A549 treated with AZD9567 at 1 μM for 4 hours (cell line): Measurements from ENCODE around the gene IL12RB2. TPM values are rescaled to one million over a fixed set of nuclear protein-coding genes. Genes with fewer than 3 reads are reported as not detected.

ENCODE experiments used
- total RNA-seq: library from RNA; stranded (reverse); fragments of 200-300 nt; extraction: Qiagen RNA extraction; gene quantifications from 5 replicates; pipeline ENCODE4 v1.2.3, GENCODE V29; 2022; ENCODE audit not compliant: insufficient read depth

Gene IL12RB2, protein sequence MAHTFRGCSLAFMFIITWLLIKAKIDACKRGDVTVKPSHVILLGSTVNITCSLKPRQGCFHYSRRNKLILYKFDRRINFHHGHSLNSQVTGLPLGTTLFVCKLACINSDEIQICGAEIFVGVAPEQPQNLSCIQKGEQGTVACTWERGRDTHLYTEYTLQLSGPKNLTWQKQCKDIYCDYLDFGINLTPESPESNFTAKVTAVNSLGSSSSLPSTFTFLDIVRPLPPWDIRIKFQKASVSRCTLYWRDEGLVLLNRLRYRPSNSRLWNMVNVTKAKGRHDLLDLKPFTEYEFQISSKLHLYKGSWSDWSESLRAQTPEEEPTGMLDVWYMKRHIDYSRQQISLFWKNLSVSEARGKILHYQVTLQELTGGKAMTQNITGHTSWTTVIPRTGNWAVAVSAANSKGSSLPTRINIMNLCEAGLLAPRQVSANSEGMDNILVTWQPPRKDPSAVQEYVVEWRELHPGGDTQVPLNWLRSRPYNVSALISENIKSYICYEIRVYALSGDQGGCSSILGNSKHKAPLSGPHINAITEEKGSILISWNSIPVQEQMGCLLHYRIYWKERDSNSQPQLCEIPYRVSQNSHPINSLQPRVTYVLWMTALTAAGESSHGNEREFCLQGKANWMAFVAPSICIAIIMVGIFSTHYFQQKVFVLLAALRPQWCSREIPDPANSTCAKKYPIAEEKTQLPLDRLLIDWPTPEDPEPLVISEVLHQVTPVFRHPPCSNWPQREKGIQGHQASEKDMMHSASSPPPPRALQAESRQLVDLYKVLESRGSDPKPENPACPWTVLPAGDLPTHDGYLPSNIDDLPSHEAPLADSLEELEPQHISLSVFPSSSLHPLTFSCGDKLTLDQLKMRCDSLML
- 0.05 to 0.13 TPM (median 0.09 TPM) in 3 of 5 replicates, not detected in the others for total RNA-seq

GRCh38 chr1:67307251-67308060, at the start of gene IL12RB2:
IL12RB2 (plus strand) TSS chr1:67307873; CDS start chr1:67320369, 12,496 bp downstream.

DNA sequence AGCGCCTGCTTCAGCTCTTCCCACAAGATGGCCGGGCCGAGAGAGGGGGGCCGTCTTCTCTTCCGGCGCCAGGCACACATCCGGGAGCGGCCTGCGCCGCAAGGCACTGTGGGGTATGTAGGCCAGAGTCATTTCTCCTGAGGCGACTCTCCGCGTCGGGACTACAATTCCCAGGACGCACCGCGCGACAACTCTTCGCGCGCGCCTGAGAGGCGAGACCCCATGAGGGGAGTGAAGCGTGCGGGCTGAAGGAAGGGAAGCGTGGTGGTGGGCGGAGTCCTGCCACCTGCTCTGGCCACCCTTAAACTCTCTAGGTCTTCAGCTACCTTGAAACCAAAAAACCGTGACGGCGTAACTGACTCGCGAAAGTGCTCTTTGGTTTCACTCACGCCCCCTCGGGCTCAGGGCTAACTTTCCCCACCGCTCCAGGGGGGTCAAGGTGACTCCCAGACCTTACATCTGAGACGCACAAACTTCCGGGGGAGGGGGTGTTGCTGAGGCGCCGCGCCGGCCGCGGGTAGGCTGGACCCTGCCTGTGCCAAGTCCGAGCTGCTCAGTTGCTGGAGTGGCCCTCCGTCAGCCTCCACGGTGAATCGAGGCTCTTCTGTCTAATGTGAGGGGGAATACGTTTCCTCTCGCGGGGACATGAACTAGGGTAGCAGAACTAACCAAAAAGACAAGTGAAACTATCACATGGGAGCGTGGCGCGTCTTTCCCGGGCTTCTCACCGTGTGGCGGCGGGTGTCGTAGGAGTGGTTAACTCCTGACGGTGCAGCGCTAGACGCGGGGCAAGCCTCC, 122.9 kb downstream of the IL12RB2 start, which contains the start of gene SERBP1:
Gene SERBP1 (minus strand): TSS at position 45 of the 798 bp plus-strand sequence. CDS start 102 bp downstream, outside the sequence.

Other genes starting within 250 kb of the IL12RB2 start
- gene C1orf141, start 172.9 kb upstream of the IL12RB2 start, total RNA-seq = not detected in 5 replicates
- gene IL23R, start 141.4 kb upstream of the IL12RB2 start, total RNA-seq = not detected in 5 replicates
- 192 to 232 TPM (median 210 TPM) in 5 replicates for gene SERBP1, start 122.5 kb downstream of the IL12RB2 start, total RNA-seq